IPS DF 6.9 (cell line): ENCODE measurements around the gene TENT5A.
"Not testable (repeated sequence)": the region's sequence is repeated elsewhere in the genome, so short reads cannot be mapped to it uniquely, and the experiment has no call there.

ENCODE experiments used
- DNase-seq: peaks from one replicate; pipeline ENCODE4 v3.0.0-alpha.2; 2013; ENCODE audit warnings: low read depth, low spot score
- H3K27ac ChIP-seq: one replicate; pipeline ENCODE4 v1.5.1; 2013; ENCODE audit warnings: low read length, control low read depth
- H3K27me3 ChIP-seq: 2 replicates; pipeline ENCODE4 v1.6.1; 2013; ENCODE audit warnings: mild to moderate bottlenecking, low read length; ENCODE audit not compliant: control insufficient read depth, insufficient read depth
- H3K36me3 ChIP-seq: 2 replicates; pipeline ENCODE4 v1.6.1; 2013; ENCODE audit warnings: low read length; ENCODE audit not compliant: control insufficient read depth, insufficient read depth
- H3K4me1 ChIP-seq: 2 replicates; pipeline ENCODE4 v1.6.1; 2013; ENCODE audit warnings: low read length; ENCODE audit not compliant: control insufficient read depth, insufficient read depth
- H3K4me3 ChIP-seq: 2 replicates; pipeline ENCODE4 v1.5.1; 2013; ENCODE audit warnings: mild to moderate bottlenecking, low read length
- H3K9me3 ChIP-seq: 2 replicates; pipeline ENCODE4 v1.6.1; 2013; ENCODE audit warnings: low read length, inconsistent platforms; ENCODE audit not compliant: control insufficient read depth, insufficient read depth
- WGBS: extraction: QIAGEN DNeasy Blood & Tissue Kit; methylation state at CpG from one replicate; pipeline ENCODE4 v1.1.7; 2013; ENCODE audit warnings: mixed read lengths, missing lambda C conversion rate; ENCODE audit not compliant: insufficient read length, insufficient coverage; 5-methylcytosine and 5-hydroxymethylcytosine counted together

The TENT5A gene

GRCh38 chr6:81740591-81740990 is 11.9 kb downstream of the TENT5A start:
- not testable (repeated sequence) for H3K4me1 ChIP-seq, H3K4me3 ChIP-seq, H3K27me3 ChIP-seq, H3K27ac ChIP-seq, DNase-seq, H3K9me3 ChIP-seq, H3K36me3 ChIP-seq

DNA sequence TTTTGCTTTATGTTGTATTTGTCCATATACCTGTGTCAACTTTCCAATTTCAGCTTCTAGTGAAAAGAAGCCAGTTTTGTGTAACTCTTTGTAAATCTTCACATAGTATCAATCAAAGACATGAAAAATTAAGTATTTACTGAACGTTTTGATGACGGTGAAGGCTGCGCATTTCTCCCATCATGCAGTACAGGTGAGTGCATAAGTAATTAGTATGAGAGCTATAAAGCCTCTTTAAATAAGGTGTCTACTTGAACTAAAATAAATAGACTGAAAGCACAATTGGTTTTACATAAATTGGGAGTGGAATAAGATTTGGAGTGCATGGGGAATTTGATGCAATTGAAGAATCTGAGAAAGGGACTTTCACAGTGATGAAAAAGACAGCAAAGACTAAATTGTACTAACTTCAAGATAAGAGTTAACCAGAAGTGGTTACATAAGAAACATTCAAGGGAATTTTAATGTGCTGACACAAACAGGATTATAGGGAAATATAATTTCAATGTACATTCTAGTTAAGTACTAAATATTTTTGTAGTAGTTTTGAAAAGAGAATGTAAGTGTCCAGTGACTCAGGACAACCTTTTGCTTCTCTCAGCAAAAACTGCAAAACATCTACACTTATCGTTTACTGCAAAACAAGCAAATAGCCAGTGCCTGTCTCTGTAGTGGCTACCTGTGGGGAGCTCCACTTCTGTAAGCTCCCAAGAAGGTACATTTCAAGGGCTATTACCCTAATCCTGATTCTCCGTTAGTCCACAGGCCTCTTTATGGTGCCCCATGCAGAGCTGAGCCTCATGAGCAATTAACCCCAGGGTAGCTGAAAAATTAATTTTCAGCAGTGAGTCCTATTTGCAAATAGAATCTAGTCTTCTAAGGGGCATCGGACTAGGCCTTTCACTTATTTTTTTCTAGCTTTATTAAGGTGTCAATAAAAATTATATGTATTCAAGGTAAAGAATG is 13.0 kb downstream of the TENT5A start:
- DNase-seq = no peak
- no peaks in the 10 kb centered on the region; the same call in 1 of the 2 replicates for H3K4me1 ChIP-seq
- no peaks in the 10 kb centered on the region for H3K36me3 ChIP-seq
- no peaks in the 10 kb centered on the region for H3K9me3 ChIP-seq
- H3K4me3 ChIP-seq = no peak overlapping the region
- WGBS = no CpG with 5 or more reads among the region's 6 CpGs
- no peak overlapping the region for H3K27ac ChIP-seq
- no peaks in the 10 kb centered on the region for H3K27me3 ChIP-seq

DNA sequence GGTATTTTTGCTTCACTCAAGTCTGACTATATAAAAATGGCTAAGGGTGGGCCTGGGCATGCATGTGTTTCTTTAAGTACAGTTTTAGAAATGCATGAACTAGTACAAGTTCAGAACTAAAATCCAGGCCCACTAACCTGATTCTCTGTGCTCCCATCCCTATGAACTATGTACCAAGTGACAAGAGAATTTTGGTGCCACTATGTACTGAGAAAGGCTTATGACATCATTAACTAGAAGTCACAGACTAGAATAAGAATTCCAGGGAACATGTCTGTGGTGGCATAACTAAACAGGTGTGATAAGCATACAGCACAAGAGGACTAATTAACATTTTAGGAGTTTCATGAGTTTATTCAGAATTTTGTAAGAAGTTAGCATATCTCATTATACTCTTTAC is 16.1 kb downstream of the TENT5A start:
- H3K9me3 ChIP-seq = no peaks in the 10 kb centered on the region
- no peaks in the 10 kb centered on the region; the same call in 1 of the 2 replicates for H3K4me1 ChIP-seq
- H3K27me3 ChIP-seq = no peaks in the 10 kb centered on the region
- H3K36me3 ChIP-seq = no peaks in the 10 kb centered on the region
- H3K4me3 ChIP-seq = no peak overlapping the region
- no peak overlapping the region for H3K27ac ChIP-seq
- no peak for DNase-seq

DNA sequence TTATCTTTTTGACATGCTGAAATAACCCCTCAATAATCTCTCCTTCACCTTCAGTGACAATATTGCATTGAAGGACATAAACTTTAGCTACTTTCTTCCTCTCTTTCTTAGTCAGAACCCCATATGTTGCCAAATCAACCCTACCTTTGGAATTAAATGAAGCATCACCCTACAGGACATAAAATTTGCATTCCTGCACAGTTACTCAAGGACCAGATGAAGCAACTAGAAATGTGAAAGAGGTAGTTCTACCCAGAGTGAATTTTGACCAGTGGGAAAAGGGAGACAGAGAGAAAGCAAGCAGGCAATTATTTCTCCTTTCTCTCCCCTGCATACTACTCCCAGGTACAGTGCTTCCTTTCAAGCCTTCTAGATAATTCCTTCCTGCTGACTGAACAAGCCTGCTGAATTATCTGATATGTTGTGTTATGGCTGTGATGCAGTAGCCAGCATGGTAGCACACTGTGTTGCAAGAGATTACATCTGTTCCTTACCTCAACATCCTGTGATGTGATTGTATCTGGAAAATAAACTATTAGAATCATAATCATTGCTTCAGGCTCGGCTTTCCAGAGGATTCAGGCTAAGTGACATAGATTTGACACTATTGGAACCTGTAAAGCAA is 16.6 kb downstream of the TENT5A start:
- no CpG with 5 or more reads among the region's 1 CpG for WGBS
- H3K4me1 ChIP-seq = no peaks in the 10 kb centered on the region; the same call in 1 of the 2 replicates
- DNase-seq = no peak
- no peaks in the 10 kb centered on the region for H3K9me3 ChIP-seq
- H3K27me3 ChIP-seq = no peaks in the 10 kb centered on the region
- H3K36me3 ChIP-seq = no peaks in the 10 kb centered on the region
- H3K27ac ChIP-seq = no peak overlapping the region
- no peak overlapping the region for H3K4me3 ChIP-seq

- H3K27ac ChIP-seq = no peak overlapping the region
- no CpG with 5 or more reads among the region's 2 CpGs for WGBS
- H3K27me3 ChIP-seq = no peaks in the 10 kb centered on the region
- H3K9me3 ChIP-seq = no peaks in the 10 kb centered on the region
- no peak overlapping the region for H3K4me3 ChIP-seq
- H3K4me1 ChIP-seq = no peaks in the 10 kb centered on the region; the same call in 1 of the 2 replicates
- H3K36me3 ChIP-seq = no peaks in the 10 kb centered on the region
- DNase-seq = no peak
These were observed 17.9 kb downstream of the TENT5A start for GRCh38 chr6:81734500-81735150.

- Histone ChIP-seq H3K27ac (no peak overlapping the region), H3K27me3 (no peaks in the 10 kb centered on the region), H3K4me3 (no peak overlapping the region), H3K4me1 (no peaks in the 10 kb centered on the region; the same call in 1 of the 2 replicates), H3K9me3 (no peaks in the 10 kb centered on the region), H3K36me3 (no peaks in the 10 kb centered on the region)
- no peak for DNase-seq
- WGBS = no CpG with 5 or more reads among the region's 2 CpGs
These were observed 18.4 kb downstream of the TENT5A start for GRCh38 chr6:81734081-81734480.

- H3K27ac ChIP-seq = no peak overlapping the region
- H3K9me3 ChIP-seq = no peaks in the 10 kb centered on the region
- no peak overlapping the region for H3K4me3 ChIP-seq
- H3K27me3 ChIP-seq = no peaks in the 10 kb centered on the region
- H3K4me1 ChIP-seq = no peaks in the 10 kb centered on the region
- no CpG with 5 or more reads among the region's 1 CpG for WGBS
- no peaks in the 10 kb centered on the region for H3K36me3 ChIP-seq
- DNase-seq = no peak
These were observed 20.7 kb downstream of the TENT5A start for GRCh38 chr6:81731814-81732213.

DNA sequence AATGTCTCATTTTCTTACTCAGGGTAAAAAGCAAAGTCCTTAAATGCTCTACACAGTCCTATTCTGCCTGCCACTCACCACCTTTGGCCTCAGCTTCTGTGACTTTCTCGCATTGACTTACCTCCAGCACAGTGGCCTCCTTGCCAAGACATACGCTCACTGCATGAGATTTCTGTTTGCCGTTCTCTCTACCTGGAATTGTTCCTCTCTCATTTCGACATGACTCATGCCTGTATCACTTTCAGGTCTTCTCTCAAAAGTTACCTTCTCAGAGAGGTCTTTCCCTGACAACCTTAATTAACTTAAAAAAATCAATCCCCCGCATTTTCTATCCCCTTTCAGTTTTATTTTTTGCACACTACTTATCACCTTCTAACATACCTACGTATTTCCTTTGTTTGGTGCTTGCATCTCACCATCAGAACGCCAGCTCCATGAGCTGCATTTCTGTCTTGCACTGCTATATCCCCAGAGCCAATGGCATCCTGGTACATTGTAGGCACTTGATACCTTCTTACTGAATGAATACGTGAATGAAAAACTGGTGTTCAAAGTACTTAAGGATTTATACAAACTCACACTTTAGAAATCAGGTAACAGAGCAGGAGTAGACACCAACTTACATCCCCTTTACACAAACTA is 24.5 kb downstream of the TENT5A start:
- 100% methylated on average over 2 of the region's 8 CpGs for whole genome bisulfite sequencing
- no peaks in the 10 kb centered on the region for H3K36me3 ChIP-seq
- H3K4me3 ChIP-seq = no peak overlapping the region
- H3K27me3 ChIP-seq = no peaks in the 10 kb centered on the region
- no peaks in the 10 kb centered on the region for H3K9me3 ChIP-seq
- DNase-seq = no peak
- no peaks in the 10 kb centered on the region for H3K4me1 ChIP-seq
- H3K27ac ChIP-seq = no peak overlapping the region

GRCh38 chr6:81725127-81725526 is 27.4 kb downstream of the TENT5A start:
- no peaks in the 10 kb centered on the region for H3K27me3 ChIP-seq
- no peaks in the 10 kb centered on the region for H3K9me3 ChIP-seq
- H3K4me1 ChIP-seq = no peaks in the 10 kb centered on the region
- no peaks in the 10 kb centered on the region for H3K36me3 ChIP-seq
- no peak overlapping the region for H3K27ac ChIP-seq
- DNase-seq = no peak
- WGBS = no CpG with 5 or more reads among the region's 2 CpGs
- no peak overlapping the region for H3K4me3 ChIP-seq

DNA sequence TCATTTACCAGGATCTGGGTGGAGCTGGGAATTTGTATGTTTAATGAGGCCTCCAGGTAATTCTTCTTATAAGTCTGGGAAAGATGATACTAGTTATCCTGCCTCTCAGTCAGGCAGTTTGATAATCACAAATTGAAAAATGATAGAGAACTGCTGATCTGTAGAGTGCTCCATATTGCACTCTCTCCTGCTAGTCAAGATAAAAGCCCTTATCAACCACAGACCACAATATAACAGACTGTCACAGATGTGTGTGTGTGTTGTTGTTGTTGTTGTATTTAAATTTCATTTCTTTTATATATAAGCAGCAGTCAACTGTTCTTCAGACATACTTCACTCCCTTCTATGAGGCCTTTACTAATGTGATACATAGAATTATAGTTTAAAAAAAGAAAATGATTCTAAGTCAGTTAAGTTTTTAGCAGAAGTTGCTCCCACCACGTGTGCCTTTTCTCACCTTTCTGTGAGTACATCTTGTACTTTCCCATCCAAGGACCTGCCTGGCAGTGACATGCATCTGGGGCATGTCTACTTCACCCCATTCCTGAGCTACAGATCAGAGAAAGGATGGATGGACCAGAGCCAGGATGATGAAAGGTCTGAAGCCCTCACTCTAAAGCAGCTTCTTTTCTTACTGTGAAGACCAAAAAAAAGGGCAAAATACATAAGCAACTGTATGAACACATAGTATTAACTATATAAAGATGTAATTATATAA is 29.8 kb downstream of the TENT5A start:
- no peak for DNase-seq
- WGBS = no CpG with 5 or more reads among the region's 1 CpG
- Histone ChIP-seq H3K27me3 (no peaks in the 10 kb centered on the region), H3K27ac (no peak overlapping the region), H3K36me3 (no peaks in the 10 kb centered on the region), H3K4me1 (no peaks in the 10 kb centered on the region), H3K4me3 (no peak overlapping the region), H3K9me3 (no peaks in the 10 kb centered on the region)
